Stimulated activated CD8-positive, alpha-beta memory T cell treated with anti-CD3 and anti-CD28 coated beads, Interleukin-12 subunit alpha, Interleukin-12 subunit beta, amount 100 ng/mL, for 4 hours (primary cell): ENCODE data around the gene PPP2R2C.

Experiments
- DNase-seq: peaks from one replicate; pipeline ENCODE4 v3.0.0-alpha.2; 2020; ENCODE audit warnings: low read depth

Gene PPP2R2C

GRCh38 chr4:6424425-6424824, 48.0 kb downstream of the PPP2R2C start:
- DNase-seq, result no peak

- no peak for DNase-seq
These were observed 48.8 kb downstream of the PPP2R2C start for GRCh38 chr4:6423575-6423974.

GRCh38 chr4:6422866-6423265, 49.5 kb downstream of the PPP2R2C start:
- DNase-seq, result no peak

GRCh38 chr4:6422105-6422504, 50.3 kb downstream of the PPP2R2C start:
- DNase-seq, result no peak

- no peak for DNase-seq
These were observed 51.0 kb downstream of the PPP2R2C start for GRCh38 chr4:6421397-6421796.

- no peak for DNase-seq
These were observed 51.4 kb downstream of the PPP2R2C start for GRCh38 chr4:6420972-6421371.

- DNase-seq, result no peak
These were observed 52.4 kb downstream of the PPP2R2C start for GRCh38 chr4:6420036-6420435.

- DNase-seq, result no peak
These were observed 52.9 kb downstream of the PPP2R2C start for GRCh38 chr4:6419452-6420028.

GRCh38 chr4:6418193-6418755, 54.1 kb downstream of the PPP2R2C start:
- no peak for DNase-seq

- DNase-seq, result no peak
These were observed 54.8 kb downstream of the PPP2R2C start for GRCh38 chr4:6417516-6418050.

- no peak for DNase-seq
These were observed 55.7 kb downstream of the PPP2R2C start for GRCh38 chr4:6416518-6417286.

GRCh38 chr4:6415031-6415705, 57.2 kb downstream of the PPP2R2C start:
- DNase-seq, result no peak

GRCh38 chr4:6414578-6414977, 57.8 kb downstream of the PPP2R2C start:
- no peak for DNase-seq

GRCh38 chr4:6410664-6411063, 61.8 kb downstream of the PPP2R2C start:
- no peak for DNase-seq

- no peak for DNase-seq
These were observed 62.3 kb downstream of the PPP2R2C start for GRCh38 chr4:6410068-6410467.

GRCh38 chr4:6409381-6409780, 63.0 kb downstream of the PPP2R2C start:
- no peak for DNase-seq

- no peak for DNase-seq
These were observed 64.2 kb downstream of the PPP2R2C start for GRCh38 chr4:6408263-6408662.

GRCh38 chr4:6405397-6405706, 67.1 kb downstream of the PPP2R2C start:
- no peak for DNase-seq

GRCh38 chr4:6404611-6405396, 67.6 kb downstream of the PPP2R2C start:
- DNase-seq, result no peak

GRCh38 chr4:6403400-6403685, 69.1 kb downstream of the PPP2R2C start:
- DNase-seq, result no peak

- no peak for DNase-seq
These were observed 69.6 kb downstream of the PPP2R2C start for GRCh38 chr4:6402566-6403399.
